Measurements from ENCODE around the gene CFL1.
A peak's percentile ranks its signal among the peaks of the same experiment; 100 is the strongest.

Gene CFL1

DNA sequence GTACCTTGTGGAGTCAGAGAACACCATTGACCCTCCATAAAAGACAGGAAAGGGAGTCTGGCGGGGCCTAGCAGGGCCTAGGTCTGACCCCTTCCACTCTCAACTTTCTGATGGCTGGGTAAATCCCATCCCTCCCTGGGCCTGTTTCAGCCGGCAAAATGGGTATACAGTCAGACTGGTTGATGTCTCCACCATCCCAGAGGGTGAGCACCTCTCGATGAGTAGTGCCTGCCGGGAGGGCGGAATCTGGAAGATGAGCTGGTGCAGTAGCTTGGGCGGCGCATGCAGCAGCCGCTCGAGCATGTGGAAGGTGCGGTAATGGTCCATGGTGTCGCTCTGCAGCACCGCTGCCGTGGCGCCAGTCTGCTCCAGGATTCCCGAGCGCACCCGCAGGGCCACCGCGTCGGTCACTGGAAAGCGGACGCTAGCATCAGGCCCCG lies 29.8 kb upstream of the CFL1 start:
- DNase-seq: peak; percentile 37

- DNase-seq: no peak
Measured at GRCh38 chr11:65886826-65887722, 29.1 kb upstream of the CFL1 start.

- DNase-seq: no peak
Measured at GRCh38 chr11:65885808-65886536, 28.0 kb upstream of the CFL1 start.

DNA sequence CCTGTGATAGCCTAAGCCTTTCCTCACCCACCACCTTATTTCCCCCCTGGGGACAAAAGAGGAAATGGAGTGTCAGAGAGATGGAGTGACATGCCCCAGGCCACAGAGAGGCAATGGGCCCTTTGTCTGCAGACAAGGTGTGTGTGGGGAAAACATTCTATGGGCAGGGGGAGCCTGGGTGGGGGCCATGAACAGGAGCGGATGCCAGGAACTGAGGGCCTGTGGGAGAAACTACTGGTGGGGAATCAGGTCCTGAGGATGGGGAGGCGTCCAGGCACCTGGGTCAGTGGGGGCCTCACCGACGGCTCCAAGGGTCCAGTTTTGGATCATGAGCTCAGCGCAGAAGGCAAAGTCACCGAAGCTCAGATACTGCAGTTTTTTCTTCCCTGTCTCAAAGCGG lies 27.3 kb upstream of the CFL1 start:
- no peak for DNase-seq

- peak; percentile 81 for DNase-seq
Measured at GRCh38 chr11:65884716-65885092, 26.7 kb upstream of the CFL1 start.

GRCh38 chr11:65883786-65884715 lies 26.1 kb upstream of the CFL1 start:
- DNase-seq: no peak

GRCh38 chr11:65883058-65883761 lies 25.2 kb upstream of the CFL1 start:
- DNase-seq: no peak

GRCh38 chr11:65882120-65883057 lies 24.4 kb upstream of the CFL1 start:
- no peak for DNase-seq

DNA sequence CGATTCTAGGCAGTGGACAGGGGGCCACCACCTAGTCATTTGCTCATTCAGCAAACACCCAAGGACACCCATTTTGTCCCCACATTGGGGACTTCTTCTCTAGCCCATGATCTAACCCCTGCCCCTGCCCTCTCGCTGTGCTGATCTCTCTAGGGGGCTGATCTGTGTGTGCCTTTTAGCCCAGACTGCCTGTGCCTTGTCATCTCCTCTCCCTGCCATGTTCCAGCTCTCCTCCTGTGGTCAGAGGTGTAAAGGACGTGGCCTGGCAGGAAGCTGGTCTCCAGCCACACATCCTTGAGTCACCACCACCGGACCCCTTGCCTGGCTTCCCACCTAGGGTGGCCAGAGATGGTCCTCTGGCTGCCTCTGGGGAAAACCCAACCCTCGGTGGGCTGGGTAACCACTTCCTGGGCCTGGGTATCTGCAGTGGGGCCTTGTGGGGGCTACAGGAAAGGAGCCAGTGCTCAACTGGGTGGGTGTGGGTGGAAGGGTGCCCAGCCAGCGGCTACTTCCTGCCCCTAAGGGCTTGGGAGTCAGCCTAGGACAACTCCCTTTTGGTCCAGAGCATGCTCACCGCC lies 23.0 kb upstream of the CFL1 start:
- DNase-seq: no peak

- DNase-seq: no peak
Measured at GRCh38 chr11:65880027-65880426, 22.0 kb upstream of the CFL1 start.

DNA sequence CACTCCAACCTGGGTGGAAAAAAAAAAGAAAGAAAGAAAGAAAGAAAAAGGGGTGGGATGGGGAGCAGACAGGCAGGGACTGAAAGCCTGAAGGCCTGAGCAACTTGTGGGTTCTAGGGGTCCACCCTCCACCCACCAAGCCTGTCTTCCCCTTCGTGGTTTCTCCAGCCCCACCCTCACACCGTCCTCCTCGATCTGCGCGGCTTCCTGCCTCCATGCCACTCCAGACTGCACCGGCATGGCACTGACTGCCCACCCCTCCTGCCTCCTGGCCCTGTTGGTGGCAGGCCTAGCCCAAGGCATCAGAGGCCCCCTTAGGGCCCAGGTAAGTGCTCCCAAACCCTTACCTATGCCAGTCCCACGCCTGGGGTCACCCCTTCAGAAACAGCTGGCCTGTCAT lies 21.6 kb upstream of the CFL1 start, which contains the start of gene CTSW:
Gene CTSW, plus strand, starts transcription at position 221 of the 400 bp plus-strand sequence. Its CDS starts 18 bp downstream, at position 239.
- no peak for DNase-seq

DNA sequence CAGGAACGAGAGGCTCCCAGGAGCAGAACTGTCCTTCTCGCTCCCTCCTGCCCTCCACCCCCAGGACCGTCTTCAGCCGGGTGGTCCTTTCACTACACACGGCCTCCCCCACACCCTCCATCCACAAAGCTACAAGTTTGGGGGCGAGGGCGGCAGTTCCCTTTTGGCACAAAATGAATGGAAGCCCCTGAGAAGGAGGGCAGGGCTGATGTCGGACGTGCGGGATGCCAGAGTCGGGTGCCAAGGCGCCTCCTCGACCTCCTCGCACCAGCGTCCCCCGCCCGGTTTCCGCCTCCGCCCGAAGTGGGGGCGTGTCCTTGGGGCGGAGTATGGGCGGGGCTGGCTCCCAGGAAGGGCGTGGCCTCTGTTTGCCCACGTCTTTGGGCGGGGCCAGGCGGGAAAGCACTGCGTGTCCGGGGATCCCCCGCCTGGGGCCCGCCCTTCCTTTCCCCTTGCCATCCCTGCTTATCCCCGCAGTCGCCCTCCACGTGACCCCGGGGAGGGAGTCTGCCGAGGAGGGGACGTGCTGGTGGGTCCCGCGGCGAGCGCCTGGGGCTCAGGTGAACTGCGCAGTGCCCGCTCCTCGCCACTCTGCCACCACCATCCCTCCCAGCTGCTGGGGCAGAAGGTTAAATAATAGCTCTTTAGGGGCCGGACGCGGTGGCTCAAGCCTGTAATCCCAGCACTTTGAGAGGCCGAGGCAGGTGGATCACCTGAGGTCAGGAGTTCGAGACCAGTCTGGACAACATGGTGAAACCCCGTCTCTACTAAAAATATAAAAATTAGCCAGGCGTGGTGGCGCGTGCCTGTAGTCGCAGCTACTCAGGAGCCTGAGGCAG lies 15.6 kb upstream of the CFL1 start:
- DNase-seq: peak; percentile 92

GRCh38 chr11:65872586-65873317 lies 14.8 kb upstream of the CFL1 start, which contains the start of gene EFEMP2:
Gene EFEMP2 (minus strand): TSS chr11:65872800. CDS start chr11:65872354, 446 bp downstream.
- no peak for DNase-seq

DNA sequence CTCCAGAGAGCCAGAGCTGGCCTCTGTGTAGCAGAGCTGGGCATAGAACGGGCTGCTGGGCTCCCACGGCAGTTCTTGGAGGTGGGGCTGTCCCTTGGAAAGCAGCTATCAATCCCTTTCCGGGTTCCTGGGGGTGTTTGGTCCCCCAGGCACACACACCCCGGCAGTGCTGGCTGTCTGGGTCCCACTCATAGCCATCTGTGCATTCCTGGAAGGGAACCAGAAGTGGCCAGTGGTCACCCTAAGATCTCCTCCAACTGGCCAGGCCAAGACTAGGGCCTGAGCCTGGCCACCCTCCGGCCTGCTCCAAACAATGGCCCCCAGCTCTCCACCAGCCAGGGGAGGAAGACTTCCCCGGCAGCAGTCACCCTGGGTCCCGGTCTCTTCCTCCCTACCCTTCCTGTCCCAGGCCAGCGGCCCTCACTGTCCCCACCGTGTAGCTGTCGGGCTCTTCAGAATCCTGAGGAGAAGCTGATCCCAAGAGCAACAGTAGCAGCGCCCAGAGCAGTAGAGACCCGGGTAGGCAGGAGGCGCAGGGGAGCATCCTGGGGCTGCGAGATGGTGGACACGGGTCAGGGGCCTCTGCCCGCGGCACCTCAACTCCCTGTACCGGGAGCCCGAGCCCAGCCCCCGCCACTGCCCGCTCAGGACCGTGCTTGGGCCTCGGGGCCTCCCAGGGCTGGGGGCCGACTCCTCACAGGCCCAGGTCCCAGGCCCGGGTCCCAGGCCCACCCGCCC lies 14.0 kb upstream of the CFL1 start:
- DNase-seq: no peak

DNA sequence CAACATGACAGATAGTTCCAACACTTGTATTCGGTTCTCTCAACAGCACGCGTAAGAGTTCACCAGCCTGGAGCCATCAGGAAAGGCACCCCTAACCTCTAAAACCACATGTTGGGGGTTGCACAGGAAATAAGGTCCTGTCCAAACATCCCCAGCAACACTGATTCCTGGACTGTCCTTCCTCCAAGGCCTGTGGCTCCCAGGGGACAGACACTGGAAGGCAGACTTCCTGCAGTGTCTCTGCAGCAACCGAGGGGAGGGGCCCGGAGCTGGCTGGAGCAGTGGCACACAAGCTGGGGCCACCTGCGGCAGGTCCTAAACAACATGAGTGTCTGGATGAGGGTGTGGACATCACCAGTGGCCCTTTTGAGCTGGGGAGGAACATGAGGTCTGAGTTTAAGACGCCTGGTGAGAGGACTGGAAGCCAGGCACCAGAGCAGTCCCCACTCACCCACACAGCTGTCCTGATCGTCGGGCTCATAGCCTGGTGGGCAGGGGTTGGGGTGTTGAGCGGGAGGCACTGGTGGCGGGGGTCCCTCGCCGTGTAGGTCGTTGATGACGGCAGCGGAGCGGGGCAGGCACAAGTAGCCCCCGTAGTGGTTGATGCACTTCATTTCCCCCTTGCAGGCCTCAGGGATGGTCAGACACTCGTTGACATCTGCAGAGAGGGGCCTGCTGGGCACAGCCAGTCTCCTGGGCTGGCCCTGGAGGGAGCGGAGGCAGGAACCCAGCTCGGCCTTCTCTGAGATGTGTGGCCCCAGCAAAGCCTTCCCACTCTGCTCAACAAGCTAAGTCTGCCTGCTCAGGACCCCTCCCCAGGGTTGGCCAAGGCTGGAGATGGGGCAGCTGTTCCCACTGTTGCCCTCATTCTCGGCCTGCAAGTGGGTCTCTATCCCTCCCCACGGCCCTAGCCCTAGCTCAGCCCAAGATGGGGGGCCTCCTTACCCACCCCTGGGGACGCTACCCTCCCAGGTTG lies 13.0 kb upstream of the CFL1 start:
- DNase-seq: no peak

DNA sequence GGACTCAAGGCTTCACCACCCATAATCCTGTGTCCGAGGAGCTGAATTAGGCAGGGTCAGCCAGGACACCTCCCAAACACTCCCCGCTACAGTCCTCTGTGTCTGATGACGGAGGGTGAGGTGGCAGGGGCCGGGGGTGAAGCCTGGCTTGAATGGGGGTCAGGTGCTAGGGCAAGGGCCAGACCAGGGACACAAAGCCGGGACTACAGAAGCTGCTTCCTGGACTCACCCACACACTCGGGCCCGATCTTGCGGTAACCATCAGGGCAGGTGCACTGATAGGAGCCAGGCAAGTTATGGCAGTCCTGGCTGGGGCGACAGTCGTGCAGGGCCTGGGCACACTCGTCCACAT lies 12.3 kb upstream of the CFL1 start:
- no peak for DNase-seq
